ENCODE results near the gene PITPNB.

GRCh38 chr22:27935897-27936296, 16.8 kb upstream of the PITPNB start:
- TF ChIP-seq ZNF274 (IDR thresholded peaks at IDR 0.05; ENCODE audit: low read depth, low read length) (no peak), SUZ12 (IDR thresholded peaks at IDR 0.05; ENCODE audit: extremely low read depth, insufficient read depth, insufficient read length) (no peak), YY1 (IDR thresholded peaks at IDR 0.05; ENCODE audit: insufficient read depth, insufficient read length) (no peak)

Measured in NT2/D1 (cell line).